22Rv1 (cell line): ENCODE data around the gene A1CF.

Experiments
- CTCF ChIP-seq: fragments of 450-650 bp; IDR thresholded peaks from 2 replicates; pipeline ENCODE4 v1.5.1; 2017; ENCODE audit warnings: mild to moderate bottlenecking
- ZFX ChIP-seq: fragments of 450-650 bp; IDR thresholded peaks from 2 replicates; pipeline ENCODE4 v1.6.1; 2017; ENCODE audit warnings: antibody characterized with exemption, borderline replicate concordance

GRCh38 chr10:50874723-50875122, 10.7 kb downstream of the A1CF start:
- TF ChIP-seq CTCF (no peak), ZFX (no peak)
